Stimulated activated CD8-positive, alpha-beta memory T cell treated with anti-CD3 and anti-CD28 coated beads, Interleukin-15, amount 100 ng/mL, for 1 hour (primary cell): ENCODE measurements around the gene TPBGL.

Source experiments
- DNase-seq: peaks from one replicate; pipeline ENCODE4 v3.0.0-alpha.2; 2020; ENCODE audit warnings: low read depth

The TPBGL gene

GRCh38 chr11:75246006-75246670, 5.6 kb downstream of the TPBGL start:
- no peak for DNase-seq

GRCh38 chr11:75246671-75247350, 6.2 kb downstream of the TPBGL start:
- no peak for DNase-seq

- no peak for DNase-seq
Observed at GRCh38 chr11:75248924-75249256, 8.3 kb downstream of the TPBGL start.

- no peak for DNase-seq
Observed at GRCh38 chr11:75249704-75250103, 9.1 kb downstream of the TPBGL start.

- DNase-seq = no peak
Observed at GRCh38 chr11:75254326-75254725, 13.8 kb downstream of the TPBGL start.

GRCh38 chr11:75260396-75261170, 20.0 kb downstream of the TPBGL start:
- DNase-seq = no peak

GRCh38 chr11:75261902-75262361, 21.4 kb downstream of the TPBGL start:
- DNase-seq = no peak

GRCh38 chr11:75262436-75262835, 21.9 kb downstream of the TPBGL start:
- no peak for DNase-seq

- no peak for DNase-seq
Observed at GRCh38 chr11:75262961-75263852, 22.6 kb downstream of the TPBGL start.

GRCh38 chr11:75263944-75264349, 23.4 kb downstream of the TPBGL start:
- DNase-seq = no peak

- DNase-seq = no peak
Observed at GRCh38 chr11:75264356-75264755, 23.8 kb downstream of the TPBGL start.

- no peak for DNase-seq
Observed at GRCh38 chr11:75264971-75265370, 24.4 kb downstream of the TPBGL start.

- no peak for DNase-seq
Observed at GRCh38 chr11:75265851-75266531, 25.4 kb downstream of the TPBGL start.

- DNase-seq = no peak
Observed at GRCh38 chr11:75267171-75267970, 26.8 kb downstream of the TPBGL start.

- no peak for DNase-seq
Observed at GRCh38 chr11:75268626-75269366, 28.2 kb downstream of the TPBGL start.

- no peak for DNase-seq
Observed at GRCh38 chr11:75269367-75269660, 28.7 kb downstream of the TPBGL start.

- DNase-seq = no peak
Observed at GRCh38 chr11:75269896-75270295, 29.3 kb downstream of the TPBGL start.

GRCh38 chr11:75270896-75271418, 30.4 kb downstream of the TPBGL start:
- no peak for DNase-seq

- no peak for DNase-seq
Observed at GRCh38 chr11:75271730-75272129, 31.2 kb downstream of the TPBGL start.

GRCh38 chr11:75272391-75272790, 31.8 kb downstream of the TPBGL start:
- no peak for DNase-seq
